Smooth muscle cell (in vitro differentiated cells): Measurements from ENCODE around the gene PFKFB3. TPM values are rescaled to one million over a fixed set of nuclear protein-coding genes. Genes with fewer than 3 reads are reported as not detected.
A peak's percentile ranks its signal among the peaks of the same experiment; 100 is the strongest.

Experiments used
- DNase-seq: peaks from one replicate; lab custom pipeline; 2025; ENCODE audit not compliant: unreplicated experiment; lab: John Stamatoyannopoulos, UW
- H2AFZ ChIP-seq: fragments of 200-600 bp; sonication (generic); 2 replicates; pipeline ENCODE4 v1.6.0; 2016; ENCODE audit warnings: antibody characterized with exemption, low read depth, mild to moderate bottlenecking
- H3F3A ChIP-seq: fragments of 200-600 bp; sonication (generic); 2 replicates; pipeline ENCODE4 v1.6.0; 2017; ENCODE audit warnings: antibody characterized with exemption, low read depth
- H3K27ac ChIP-seq: fragments of 200-600 bp; sonication (generic); 2 replicates; pipeline ENCODE4 v1.5.1; 2016; ENCODE audit warnings: low read depth, mild to moderate bottlenecking
- H3K27me3 ChIP-seq: fragments of 200-600 bp; sonication (generic); 2 replicates; pipeline ENCODE4 v1.6.1; 2016; ENCODE audit warnings: low read depth, mild to moderate bottlenecking
- H3K36me3 ChIP-seq: fragments of 200-600 bp; sonication (generic); 2 replicates; pipeline ENCODE4 v1.5.1; 2016; ENCODE audit warnings: low read depth
- H3K4me1 ChIP-seq: fragments of 200-600 bp; sonication (generic); 2 replicates; pipeline ENCODE4 v1.5.1; 2016; ENCODE audit warnings: low read depth
- H3K4me2 ChIP-seq: fragments of 200-600 bp; sonication (generic); 2 replicates; pipeline ENCODE4 v1.6.0; 2016; ENCODE audit warnings: mild to moderate bottlenecking
- H3K4me3 ChIP-seq: fragments of 200-600 bp; sonication (generic); 2 replicates; pipeline ENCODE4 v1.5.1; 2016; ENCODE audit warnings: mild to moderate bottlenecking
- H3K79me2 ChIP-seq: fragments of 200-600 bp; sonication (generic); 2 replicates; pipeline ENCODE4 v1.6.0; 2016; ENCODE audit warnings: low read depth, mild to moderate bottlenecking
- H3K9ac ChIP-seq: fragments of 200-600 bp; sonication (generic); 2 replicates; pipeline ENCODE4 v1.6.0; 2016; ENCODE audit warnings: low read depth
- H3K9me3 ChIP-seq: fragments of 200-600 bp; sonication (generic); replicated peaks from 2 replicates; pipeline ENCODE4 v1.5.1; 2016; ENCODE audit warnings: low read depth
- H4K20me1 ChIP-seq: fragments of 200-600 bp; sonication (generic); 2 replicates; pipeline ENCODE4 v1.6.0; 2016; ENCODE audit warnings: low read depth
- WGBS: methylation state at CpG from one replicate; pipeline ENCODE4 v1.1.7; 2016; ENCODE audit warnings: low lambda C conversion rate; 5-methylcytosine and 5-hydroxymethylcytosine counted together
- polyA plus RNA-seq: library from polyadenylated mRNA; unstranded; fragments of >200 nt; fragmentation: Nextera tagmentation; extraction: Ambion mirVana; gene quantifications from 2 replicates; pipeline ENCODE4 v1.2.1, GENCODE V29; 2016
- total RNA-seq: library from RNA; depleted of rRNA; stranded (reverse); fragments of >200 nt; gene quantifications from 2 replicates; pipeline ENCODE4 v1.2.3, GENCODE V29; 2014
- TF ChIP-seq, protein P1 (sequence below): fragments of 200-600 bp; sonication (generic); IDR thresholded peaks from 2 replicates; pipeline ENCODE4 v1.5.1; 2017; ENCODE audit warnings: borderline replicate concordance, mild to moderate bottlenecking, antibody characterized with exemption; ENCODE audit not compliant: insufficient read depth, poor library complexity, severe bottlenecking

The PFKFB3 gene
- total and polyA plus RNA-seq, 2 experiments from 2014 or later: 61.3 to 68.3 TPM

DNA sequence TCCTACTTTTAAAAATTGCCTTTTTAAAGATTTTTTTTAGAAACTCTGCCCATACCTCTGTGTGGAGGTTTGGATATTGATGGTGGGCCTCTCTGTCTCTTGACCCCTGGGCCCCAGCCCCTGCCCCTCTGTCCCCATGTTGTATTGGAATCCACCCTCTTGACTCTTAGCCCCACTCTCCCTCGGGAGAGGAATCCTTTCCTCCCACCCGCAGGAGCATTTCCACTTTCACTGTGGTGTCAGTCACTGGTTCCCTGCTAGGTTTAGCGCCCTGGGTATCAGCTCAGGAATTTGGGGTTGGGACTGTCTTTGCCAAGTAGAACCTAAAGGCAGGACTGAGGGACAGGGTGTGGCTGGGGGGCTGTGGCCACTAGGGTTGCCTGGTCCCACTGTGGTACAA lies 10.1 kb downstream of the PFKFB3 start:
- 97% methylated on average over 3 of the region's 3 CpGs for WGBS
- Histone ChIP-seq H3K36me3 (peaks cover 9% of the 10 kb centered on the region), H3K4me3 (no peak overlapping the region), H3F3A (peaks cover 32% of the 10 kb centered on the region), H3K27ac (no peak overlapping the region), H4K20me1 (peaks cover 98% of the 10 kb centered on the region), H3K27me3 (no peaks in the 10 kb centered on the region), H3K4me2 (no peak overlapping the region), H3K4me1 (peaks cover 12% of the 10 kb centered on the region), H3K9ac (no peak overlapping the region), H2AFZ (no peak overlapping the region), H3K9me3 (no peaks in the 10 kb centered on the region), H3K79me2 (peaks cover 73% of the 10 kb centered on the region)
- no peak for DNase-seq
- TF ChIP-seq, protein P1, sequence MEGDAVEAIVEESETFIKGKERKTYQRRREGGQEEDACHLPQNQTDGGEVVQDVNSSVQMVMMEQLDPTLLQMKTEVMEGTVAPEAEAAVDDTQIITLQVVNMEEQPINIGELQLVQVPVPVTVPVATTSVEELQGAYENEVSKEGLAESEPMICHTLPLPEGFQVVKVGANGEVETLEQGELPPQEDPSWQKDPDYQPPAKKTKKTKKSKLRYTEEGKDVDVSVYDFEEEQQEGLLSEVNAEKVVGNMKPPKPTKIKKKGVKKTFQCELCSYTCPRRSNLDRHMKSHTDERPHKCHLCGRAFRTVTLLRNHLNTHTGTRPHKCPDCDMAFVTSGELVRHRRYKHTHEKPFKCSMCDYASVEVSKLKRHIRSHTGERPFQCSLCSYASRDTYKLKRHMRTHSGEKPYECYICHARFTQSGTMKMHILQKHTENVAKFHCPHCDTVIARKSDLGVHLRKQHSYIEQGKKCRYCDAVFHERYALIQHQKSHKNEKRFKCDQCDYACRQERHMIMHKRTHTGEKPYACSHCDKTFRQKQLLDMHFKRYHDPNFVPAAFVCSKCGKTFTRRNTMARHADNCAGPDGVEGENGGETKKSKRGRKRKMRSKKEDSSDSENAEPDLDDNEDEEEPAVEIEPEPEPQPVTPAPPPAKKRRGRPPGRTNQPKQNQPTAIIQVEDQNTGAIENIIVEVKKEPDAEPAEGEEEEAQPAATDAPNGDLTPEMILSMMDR: no peak

DNA sequence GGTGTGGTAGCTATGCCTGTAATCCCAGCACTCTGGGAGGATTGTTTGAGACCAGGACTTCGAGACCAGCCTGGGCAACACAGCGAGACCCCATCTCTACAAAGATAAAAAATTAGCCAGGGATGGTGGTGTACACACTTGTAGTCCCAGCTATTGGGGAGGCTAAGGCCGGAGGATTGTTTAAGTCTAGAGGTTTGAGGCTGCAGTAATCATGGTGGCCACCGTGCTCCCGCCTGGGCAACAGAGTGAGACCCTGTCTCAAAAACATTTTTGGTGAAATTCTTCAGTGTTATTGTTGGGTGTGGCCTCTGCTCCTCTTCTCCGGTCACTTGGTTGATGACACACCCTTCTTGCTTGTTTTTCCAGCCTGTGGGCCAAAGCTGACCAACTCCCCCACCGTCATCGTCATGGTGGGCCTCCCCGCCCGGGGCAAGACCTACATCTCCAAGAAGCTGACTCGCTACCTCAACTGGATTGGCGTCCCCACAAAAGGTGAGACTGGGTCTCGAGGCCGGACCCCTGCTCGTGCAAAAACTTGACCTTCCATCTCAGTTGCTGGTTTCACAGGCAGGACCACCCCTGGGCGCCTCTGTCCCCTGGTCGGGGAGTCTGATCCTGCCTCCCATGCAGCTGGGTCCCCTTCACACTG lies 10.6 kb downstream of the PFKFB3 start:
- H3K4me3 ChIP-seq: no peak overlapping the region
- H4K20me1 ChIP-seq: peaks cover 98% of the 10 kb centered on the region
- no peaks in the 10 kb centered on the region for H3K27me3 ChIP-seq
- peaks cover 9% of the 10 kb centered on the region for H3K36me3 ChIP-seq
- H3K9ac ChIP-seq: no peak overlapping the region
- DNase-seq: no peak
- no peak overlapping the region for H3K4me2 ChIP-seq
- no peak overlapping the region for H2AFZ ChIP-seq
- H3K9me3 ChIP-seq: no peaks in the 10 kb centered on the region
- 90% methylated on average over 17 of the region's 17 CpGs for WGBS
- peaks cover 37% of the 10 kb centered on the region for H3F3A ChIP-seq
- peaks cover 67% of the 10 kb centered on the region for H3K79me2 ChIP-seq
- no peak overlapping the region for H3K27ac ChIP-seq
- TF ChIP-seq, protein P1: no peak
- peaks cover 12% of the 10 kb centered on the region for H3K4me1 ChIP-seq

DNA sequence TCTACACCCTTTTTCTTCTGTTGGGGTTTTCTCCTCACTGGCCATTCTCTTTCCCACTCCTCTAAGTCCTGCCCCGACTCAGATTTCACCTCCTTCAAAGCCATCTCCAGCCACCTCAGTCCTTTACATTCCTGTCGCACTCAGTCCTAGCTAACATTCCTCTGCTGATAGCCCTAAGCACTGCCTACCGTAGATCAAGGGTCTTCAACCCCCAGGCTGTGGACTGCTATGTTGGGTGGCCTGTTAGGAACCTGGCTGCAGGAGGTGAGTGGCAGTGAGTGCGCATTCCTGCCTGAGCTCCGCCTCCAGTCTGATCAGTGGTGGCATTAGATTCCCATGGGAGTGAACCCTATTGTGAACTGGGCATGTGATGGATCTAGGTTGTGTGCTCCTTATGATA lies 11.2 kb downstream of the PFKFB3 start:
- Histone ChIP-seq H2AFZ (no peak overlapping the region), H4K20me1 (peaks cover 98% of the 10 kb centered on the region), H3K4me2 (no peak overlapping the region), H3K36me3 (peaks cover 9% of the 10 kb centered on the region), H3K9me3 (no peaks in the 10 kb centered on the region), H3K4me1 (peaks cover 18% of the 10 kb centered on the region), H3K79me2 (peaks cover 62% of the 10 kb centered on the region), H3K27me3 (no peaks in the 10 kb centered on the region), H3K9ac (no peak overlapping the region), H3F3A (peaks cover 41% of the 10 kb centered on the region), H3K4me3 (no peak overlapping the region), H3K27ac (no peak overlapping the region)
- no peak for DNase-seq
- WGBS: 90% methylated on average over 5 of the region's 5 CpGs
- TF ChIP-seq, protein P1: no peak

DNA sequence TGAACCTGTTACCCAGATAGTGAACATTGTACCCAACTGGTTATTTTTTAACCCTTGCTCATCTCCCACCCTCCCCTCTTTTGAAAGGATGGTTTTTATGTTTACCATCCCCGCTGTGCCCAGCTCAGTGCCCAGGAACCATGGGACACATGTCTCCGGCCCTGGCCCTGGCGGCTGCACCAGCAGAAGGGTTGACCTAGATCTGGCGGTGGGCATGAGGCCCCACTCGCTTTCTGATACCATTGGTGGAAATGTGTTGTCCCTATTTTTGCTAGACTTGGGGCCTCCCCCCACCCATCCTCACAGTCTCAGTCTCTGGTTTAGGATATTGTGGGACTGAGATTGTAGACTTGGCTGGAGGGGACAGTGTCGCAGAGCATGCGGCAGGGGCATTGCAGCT lies 11.9 kb downstream of the PFKFB3 start:
- H3K27ac ChIP-seq: peak overlapping the region; percentile 11
- DNase-seq: no peak
- no peaks in the 10 kb centered on the region for H3K27me3 ChIP-seq
- H3K4me3 ChIP-seq: no peak overlapping the region
- H3K4me1 ChIP-seq: peaks cover 22% of the 10 kb centered on the region
- TF ChIP-seq, protein P1: no peak
- peaks cover 55% of the 10 kb centered on the region for H3K79me2 ChIP-seq
- no peak overlapping the region for H2AFZ ChIP-seq
- no peak overlapping the region for H3K9ac ChIP-seq
- WGBS: 98% methylated on average over 7 of the region's 7 CpGs
- peaks cover 9% of the 10 kb centered on the region for H3K36me3 ChIP-seq
- H4K20me1 ChIP-seq: peaks cover 98% of the 10 kb centered on the region
- no peak overlapping the region for H3K4me2 ChIP-seq
- H3F3A ChIP-seq: peaks cover 38% of the 10 kb centered on the region
- no peaks in the 10 kb centered on the region for H3K9me3 ChIP-seq
